GM18951 (cell line): ENCODE measurements around the gene BTBD17.

Source experiments
- POLR2A ChIP-seq: IDR thresholded peaks from 4 replicates; pipeline ENCODE4 v1.6.1; 2011; ENCODE audit warnings: mild to moderate bottlenecking; ENCODE audit not compliant: insufficient read length, insufficient read depth; ENCODE audit errors: extremely low read depth
- in situ Hi-C: fragments of 300-500 bp; cut with MboI; formaldehyde crosslinking; loops from one replicate; pipeline ENCODE4 v1.12.0; 2022; ENCODE audit warnings: low sequenced_read_pairs, mixed read lengths, inconsistent platforms; ENCODE audit not compliant: unreplicated experiment

Gene BTBD17

GRCh38 chr17:74332017-74332650 lies 29.5 kb downstream of the BTBD17 start:
- in situ Hi-C loops, result no loop called here
- no peak for TF ChIP-seq POLR2A

- TF ChIP-seq POLR2A, result no peak
- in situ Hi-C loops, result no loop called here
These were observed 31.2 kb downstream of the BTBD17 start for GRCh38 chr17:74330446-74330845.

GRCh38 chr17:74329378-74329777 lies 32.3 kb downstream of the BTBD17 start:
- in situ Hi-C loops, result no loop called here
- TF ChIP-seq POLR2A, result no peak

GRCh38 chr17:74328487-74328886 lies 33.2 kb downstream of the BTBD17 start:
- in situ Hi-C loops, result no loop called here
- no peak for TF ChIP-seq POLR2A

- in situ Hi-C loops, result no loop called here
- TF ChIP-seq POLR2A, result no peak
These were observed 35.2 kb downstream of the BTBD17 start for GRCh38 chr17:74326506-74326905.

- in situ Hi-C loops, result no loop called here
- no peak for TF ChIP-seq POLR2A
These were observed 35.8 kb downstream of the BTBD17 start, which contains the start of gene KIF19 for GRCh38 chr17:74325743-74326379. Gene KIF19 (plus strand): TSS chr17:74326226. CDS start chr17:74326350, 124 bp downstream.

- TF ChIP-seq POLR2A, result no peak
- in situ Hi-C loops, result no loop called here
These were observed 36.3 kb downstream of the BTBD17 start for GRCh38 chr17:74325376-74325742.

GRCh38 chr17:74324521-74324920 lies 37.1 kb downstream of the BTBD17 start:
- TF ChIP-seq POLR2A, result no peak
- in situ Hi-C loops, result no loop called here

- TF ChIP-seq POLR2A, result no peak
- in situ Hi-C loops, result no loop called here
These were observed 43.3 kb downstream of the BTBD17 start for GRCh38 chr17:74318391-74318790.

GRCh38 chr17:74317071-74317470 lies 44.6 kb downstream of the BTBD17 start:
- TF ChIP-seq POLR2A, result no peak
- in situ Hi-C loops, result no loop called here

- in situ Hi-C loops, result no loop called here
- no peak for TF ChIP-seq POLR2A
These were observed 45.4 kb downstream of the BTBD17 start for GRCh38 chr17:74316220-74316619.

GRCh38 chr17:74314877-74315276 lies 46.8 kb downstream of the BTBD17 start:
- TF ChIP-seq POLR2A, result no peak
- in situ Hi-C loops, result no loop called here

- in situ Hi-C loops, result no loop called here
- TF ChIP-seq POLR2A, result no peak
These were observed 51.8 kb downstream of the BTBD17 start for GRCh38 chr17:74309902-74310301.
